ENCODE measurements around the gene FLNB. TPM values are rescaled to one million over a fixed set of nuclear protein-coding genes. Genes with fewer than 3 reads are reported as not detected.

FLNB gene
- total and polyA plus RNA-seq, 9 of the 15 experiments (the other 6 are each of a cell fraction or from before 2014, with no cell fraction given): 9.4 to 48.1 (median 25.6) TPM

- TF ChIP-seq GABPA (tag; conservative IDR thresholded peaks at IDR 0.05; ENCODE audit: low read depth) (no peak), STAT5A (IDR thresholded peaks at IDR 0.05; ENCODE audit: borderline replicate concordance, low read length) (no peak), TFAM (CRISPR knock-in tag; conservative IDR thresholded peaks at IDR 0.05) (no peak), RAD51 (IDR thresholded peaks at IDR 0.05; ENCODE audit: borderline replicate concordance, low read depth) (peak; percentile 58; the same call in 1 of the 2 replicates), ARID1B (IDR thresholded peaks at IDR 0.05) (peak; percentile 22), CHAMP1 (IDR thresholded peaks at IDR 0.05) (no peak), USF2 (CRISPR knock-in tag; IDR thresholded peaks at IDR 0.05) (peak; percentile 72), MGA (IDR thresholded peaks at IDR 0.05) (peak; percentile 79), PPARD (CRISPR knock-in tag; IDR thresholded peaks at IDR 0.05) (no peak)
Observed at GRCh38 chr3:58034738-58035523, 26.7 kb downstream of the FLNB start (continued).

Data from K562 (cell line).